ENCODE data around the gene PARD3. TPM values are rescaled to one million over a fixed set of nuclear protein-coding genes. Genes with fewer than 3 reads are reported as not detected.

The PARD3 gene
- total RNA-seq, 3 donors from 2014 or later: 48.2 to 93.7 (median 60.6) TPM

GRCh38 chr10:34825414-34825813 is 10.3 kb upstream of the PARD3 start:
- no peak for TF ChIP-seq CTCF (IDR thresholded peaks at IDR 0.05)
- no peak for TF ChIP-seq POLR2A (IDR thresholded peaks at IDR 0.05)
- no peak for TF ChIP-seq POLR2AphosphoS5 (IDR thresholded peaks at IDR 0.05)
- intact Hi-C loops (cut with DNase I; ENCODE audit: low total_unique reads): no loop called here
- DNase-seq (ENCODE audit: low spot score in 2 of 2): no peak

GRCh38 chr10:34824870-34825269 is 9.8 kb upstream of the PARD3 start:
- Histone ChIP-seq H3K27ac (no peak overlapping the region), H3K27me3 (no peaks in the 10 kb centered on the region), H3K4me1 (no peaks in the 10 kb centered on the region), H3K4me3 (no peak overlapping the region), H3K9me3 (no peaks in the 10 kb centered on the region), H3K36me3 (no peaks in the 10 kb centered on the region)
- intact Hi-C loops (cut with DNase I; ENCODE audit: low total_unique reads): no loop called here
- TF ChIP-seq POLR2A (IDR thresholded peaks at IDR 0.05) (no peak), POLR2AphosphoS5 (IDR thresholded peaks at IDR 0.05) (no peak), CTCF (IDR thresholded peaks at IDR 0.05) (no peak)
- no peak for DNase-seq (ENCODE audit: low spot score in 2 of 2)

More at GRCh38 chr10:34825414-34825813, 10.3 kb upstream of the PARD3 start:
- Histone ChIP-seq H3K4me1 (no peaks in the 10 kb centered on the region), H3K27ac (no peak overlapping the region), H3K36me3 (no peaks in the 10 kb centered on the region), H3K27me3 (no peaks in the 10 kb centered on the region), H3K4me3 (no peak overlapping the region), H3K9me3 (no peaks in the 10 kb centered on the region)

GRCh38 chr10:34821587-34822585 is 6.8 kb upstream of the PARD3 start:
- no peak for DNase-seq (ENCODE audit: low spot score in 2 of 2)
- Histone ChIP-seq H3K36me3 (no peaks in the 10 kb centered on the region), H3K27ac (no peak overlapping the region), H3K9me3 (no peaks in the 10 kb centered on the region), H3K4me3 (no peak overlapping the region), H3K4me1 (no peaks in the 10 kb centered on the region), H3K27me3 (no peaks in the 10 kb centered on the region)
- intact Hi-C loops (cut with DNase I; ENCODE audit: low total_unique reads): no loop called here
- TF ChIP-seq POLR2A (IDR thresholded peaks at IDR 0.05): no peak
- no peak for TF ChIP-seq CTCF (IDR thresholded peaks at IDR 0.05)
- no peak for TF ChIP-seq POLR2AphosphoS5 (IDR thresholded peaks at IDR 0.05)

DNA sequence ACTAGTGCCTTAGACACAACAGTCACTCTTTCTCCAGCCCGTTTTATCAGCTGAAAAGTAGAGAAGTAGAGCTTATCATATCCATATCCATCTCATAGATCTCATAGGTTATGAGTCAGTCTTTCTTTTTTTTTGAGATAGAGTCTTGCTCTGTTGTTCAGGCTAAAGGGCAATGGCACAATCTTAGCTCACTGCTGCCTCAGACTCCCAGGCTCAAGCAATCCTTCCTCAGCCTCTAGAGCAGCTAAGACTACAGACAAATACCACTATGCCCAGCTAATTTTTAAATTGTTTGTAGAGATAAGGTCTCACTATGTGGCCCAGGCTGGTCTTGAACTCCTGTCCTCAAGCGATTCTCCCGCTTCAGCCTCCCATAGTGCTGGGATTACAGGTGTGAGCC is 2.5 kb upstream of the PARD3 start:
- intact Hi-C loops (cut with DNase I; ENCODE audit: low total_unique reads): no loop called here
- TF ChIP-seq CTCF (IDR thresholded peaks at IDR 0.05) (no peak), POLR2A (IDR thresholded peaks at IDR 0.05) (no peak), POLR2AphosphoS5 (IDR thresholded peaks at IDR 0.05) (no peak)
- no peak for DNase-seq (ENCODE audit: low spot score in 2 of 2)
- no peaks in the 10 kb centered on the region for H3K4me1 ChIP-seq
- no peak overlapping the region for H3K4me3 ChIP-seq
- H3K27ac ChIP-seq: no peak overlapping the region
- H3K36me3 ChIP-seq: no peaks in the 10 kb centered on the region
- no peaks in the 10 kb centered on the region for H3K9me3 ChIP-seq
- H3K27me3 ChIP-seq: no peaks in the 10 kb centered on the region

DNA sequence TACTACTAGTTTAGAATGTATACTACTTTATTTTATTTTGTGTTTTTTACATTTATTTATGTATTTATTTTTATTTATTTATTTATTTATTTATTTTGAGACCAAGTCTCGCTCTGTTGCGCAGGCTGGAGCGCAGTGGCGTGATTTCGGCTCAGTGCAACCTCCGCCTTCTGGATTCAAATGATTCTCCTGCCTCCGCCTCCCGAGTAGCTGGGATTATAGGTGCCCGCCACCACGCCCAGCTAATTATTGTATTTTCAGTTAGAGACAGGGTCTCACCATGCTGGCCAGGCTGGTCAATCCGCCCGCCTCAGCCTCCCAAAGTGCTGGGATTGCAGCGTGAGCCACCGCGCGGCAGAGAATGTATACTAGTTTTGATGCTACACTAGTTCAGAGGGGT is 2.0 kb upstream of the PARD3 start:
- no peak for DNase-seq (ENCODE audit: low spot score in 2 of 2)
- TF ChIP-seq POLR2A (IDR thresholded peaks at IDR 0.05): no peak
- no peak for TF ChIP-seq POLR2AphosphoS5 (IDR thresholded peaks at IDR 0.05)
- TF ChIP-seq CTCF (IDR thresholded peaks at IDR 0.05): no peak
- intact Hi-C loops (cut with DNase I; ENCODE audit: low total_unique reads): no loop called here
- Histone ChIP-seq H3K27me3 (no peaks in the 10 kb centered on the region), H3K4me1 (no peaks in the 10 kb centered on the region), H3K9me3 (no peaks in the 10 kb centered on the region), H3K36me3 (no peaks in the 10 kb centered on the region), H3K27ac (no peak overlapping the region), H3K4me3 (no peak overlapping the region)
